ENCODE data around the gene PHF21B. TPM values are rescaled to one million over a fixed set of nuclear protein-coding genes. Genes with fewer than 3 reads are reported as not detected.

The PHF21B gene
- total RNA-seq, 1 donor from 2014 or later, result 0.07 TPM

GRCh38 chr22:44895296-44896055, 114.3 kb downstream of the PHF21B start:
- intact Hi-C loops (cut with micrococcal nuclease), result no loop called here
- no peaks in the 10 kb centered on the region for H3K36me3 Mint-ChIP-seq (ENCODE audit: low read depth)
- H3K4me3 Mint-ChIP-seq, result no peak overlapping the region
- DNase-seq, result no peak
- no peaks in the 10 kb centered on the region for H3K4me1 Mint-ChIP-seq
- no peaks in the 10 kb centered on the region for H3K9me3 Mint-ChIP-seq
- no peaks in the 10 kb centered on the region for H3K27me3 Mint-ChIP-seq
- no peak overlapping the region for H3K27ac Mint-ChIP-seq

DNA sequence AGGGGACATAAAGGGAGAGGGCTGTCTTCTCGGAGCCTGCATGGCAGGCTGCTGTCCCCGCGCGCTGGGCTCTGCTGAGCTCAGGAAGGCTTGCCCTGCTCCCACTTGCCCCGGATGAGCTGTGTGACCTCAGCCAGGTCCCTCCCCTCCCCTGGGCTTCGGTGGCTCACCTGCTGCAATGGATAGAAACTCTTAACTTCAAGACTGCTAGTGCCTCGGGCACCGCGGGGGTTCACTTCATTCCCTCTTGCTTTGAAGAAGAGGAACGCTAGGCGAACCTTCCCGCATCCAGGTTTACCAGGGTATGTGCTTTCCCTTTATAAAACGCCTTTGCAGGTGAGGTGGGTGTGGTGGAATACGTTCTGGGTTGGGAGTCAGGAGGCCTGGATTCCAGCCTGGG, 115.0 kb downstream of the PHF21B start:
- Mint-ChIP-seq H3K27ac (no peak overlapping the region), H3K4me1 (no peaks in the 10 kb centered on the region), H3K9me3 (no peaks in the 10 kb centered on the region), H3K36me3 (ENCODE audit: low read depth) (no peaks in the 10 kb centered on the region), H3K4me3 (no peak overlapping the region), H3K27me3 (no peaks in the 10 kb centered on the region)
- DNase-seq, result no peak
- intact Hi-C loops (cut with micrococcal nuclease), result no loop called here

DNA sequence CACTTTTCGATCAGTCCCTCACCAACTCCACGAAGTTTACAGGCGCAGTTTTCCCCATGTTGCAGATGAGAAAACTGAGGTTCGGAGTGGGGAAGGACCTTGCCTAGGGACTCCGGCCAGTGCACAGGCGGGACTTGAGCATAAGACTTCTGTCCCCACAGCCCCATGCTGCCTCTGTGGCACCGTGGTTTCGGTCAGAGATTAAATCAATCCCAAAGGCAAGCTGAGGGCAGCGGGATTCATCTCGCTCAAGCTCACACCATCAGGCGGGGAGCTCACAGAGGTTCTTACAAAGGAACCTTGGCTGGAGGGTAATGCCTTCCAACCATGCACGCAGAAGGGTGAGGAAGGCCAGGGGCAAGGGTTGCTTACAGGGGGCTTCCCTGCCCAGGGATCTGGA, 115.5 kb downstream of the PHF21B start:
- Mint-ChIP-seq H3K27ac (no peak overlapping the region), H3K4me1 (no peaks in the 10 kb centered on the region), H3K4me3 (no peak overlapping the region), H3K36me3 (ENCODE audit: low read depth) (no peaks in the 10 kb centered on the region), H3K9me3 (no peaks in the 10 kb centered on the region), H3K27me3 (no peaks in the 10 kb centered on the region)
- no peak for DNase-seq
- intact Hi-C loops (cut with micrococcal nuclease), result no loop called here

DNA sequence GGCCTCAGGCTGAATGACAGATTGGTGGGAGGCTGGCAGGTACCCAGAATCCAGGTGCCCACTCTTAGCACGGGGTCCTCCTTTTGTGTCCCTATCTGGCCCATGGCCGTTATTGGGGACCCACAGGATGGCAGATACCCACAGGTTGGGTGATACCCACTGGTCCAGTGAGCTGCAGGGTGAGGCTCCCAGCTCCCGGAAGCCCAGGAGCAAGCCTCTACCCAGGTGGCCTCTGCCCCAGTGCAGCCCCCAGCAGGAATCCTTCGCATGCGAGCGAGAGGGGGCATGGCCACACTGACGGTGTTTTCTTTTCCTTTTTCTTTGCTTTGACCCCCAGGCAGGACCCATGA, 116.1 kb downstream of the PHF21B start:
- intact Hi-C loops (cut with micrococcal nuclease), result no loop called here
- Mint-ChIP-seq H3K27ac (no peak overlapping the region), H3K36me3 (ENCODE audit: low read depth) (no peaks in the 10 kb centered on the region), H3K9me3 (no peaks in the 10 kb centered on the region), H3K4me3 (no peak overlapping the region), H3K27me3 (no peaks in the 10 kb centered on the region), H3K4me1 (no peaks in the 10 kb centered on the region)
- no peak for DNase-seq

GRCh38 chr22:44892803-44893730, 116.7 kb downstream of the PHF21B start:
- Mint-ChIP-seq H3K4me1 (no peaks in the 10 kb centered on the region), H3K4me3 (no peak overlapping the region), H3K9me3 (no peaks in the 10 kb centered on the region), H3K27ac (no peak overlapping the region), H3K27me3 (no peaks in the 10 kb centered on the region), H3K36me3 (ENCODE audit: low read depth) (no peaks in the 10 kb centered on the region)
- intact Hi-C loops (cut with micrococcal nuclease), result no loop called here
- DNase-seq, result no peak

DNA sequence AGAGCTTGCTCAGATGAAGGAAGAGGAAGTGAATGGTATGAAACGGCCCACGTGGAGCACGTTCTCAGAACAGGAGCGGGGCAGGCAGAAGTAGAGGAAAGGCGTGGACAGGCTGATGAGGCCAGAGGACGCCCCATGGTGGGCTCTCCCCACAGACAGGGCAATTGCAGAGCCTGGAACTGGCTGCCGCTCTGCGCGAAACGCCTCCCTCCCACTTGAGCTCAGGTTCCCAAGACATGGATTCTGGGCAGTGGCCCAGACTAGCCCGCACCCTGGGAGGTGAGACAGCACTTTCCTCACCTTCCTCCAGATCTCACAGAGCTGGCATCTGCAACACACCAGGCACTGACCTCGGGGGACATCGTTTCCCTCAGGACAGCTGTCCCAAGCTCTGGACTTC, 117.6 kb downstream of the PHF21B start:
- no peaks in the 10 kb centered on the region for H3K9me3 Mint-ChIP-seq
- H3K4me1 Mint-ChIP-seq, result no peaks in the 10 kb centered on the region
- H3K27me3 Mint-ChIP-seq, result no peaks in the 10 kb centered on the region
- no peaks in the 10 kb centered on the region for H3K36me3 Mint-ChIP-seq (ENCODE audit: low read depth)
- DNase-seq, result no peak
- intact Hi-C loops (cut with micrococcal nuclease), result no loop called here
- H3K27ac Mint-ChIP-seq, result no peak overlapping the region
- no peak overlapping the region for H3K4me3 Mint-ChIP-seq

- Mint-ChIP-seq H3K36me3 (ENCODE audit: low read depth) (no peaks in the 10 kb centered on the region), H3K27ac (no peak overlapping the region), H3K4me3 (no peak overlapping the region), H3K9me3 (no peaks in the 10 kb centered on the region), H3K27me3 (no peaks in the 10 kb centered on the region), H3K4me1 (no peaks in the 10 kb centered on the region)
- intact Hi-C loops (cut with micrococcal nuclease), result no loop called here
- no peak for DNase-seq
Measured at GRCh38 chr22:44891791-44892190, 118.0 kb downstream of the PHF21B start.

DNA sequence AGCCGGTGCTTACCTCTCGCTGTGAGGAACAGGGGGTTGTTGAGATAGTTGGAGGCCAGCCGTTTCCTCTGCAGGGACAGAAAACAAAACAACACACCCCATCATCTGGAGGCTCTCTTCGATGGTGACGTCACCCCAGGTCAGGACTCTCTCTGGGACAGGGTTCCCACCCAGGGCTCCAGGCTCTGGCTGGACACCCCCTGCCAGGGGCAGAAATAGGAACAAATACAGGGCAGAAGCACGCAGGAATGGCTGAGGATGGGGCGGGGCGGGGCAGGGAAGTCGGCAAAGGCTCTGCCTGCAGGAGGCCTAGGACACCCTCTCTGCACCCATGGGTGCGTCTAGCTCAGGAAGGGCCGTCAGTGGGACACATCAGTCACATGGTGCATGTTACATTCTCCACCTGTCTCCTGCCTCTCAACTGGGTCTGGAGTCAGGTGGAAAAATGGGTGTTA, 118.5 kb downstream of the PHF21B start:
- intact Hi-C loops (cut with micrococcal nuclease), result no loop called here
- no peak for DNase-seq
- no peaks in the 10 kb centered on the region for H3K36me3 Mint-ChIP-seq (ENCODE audit: low read depth)

DNA sequence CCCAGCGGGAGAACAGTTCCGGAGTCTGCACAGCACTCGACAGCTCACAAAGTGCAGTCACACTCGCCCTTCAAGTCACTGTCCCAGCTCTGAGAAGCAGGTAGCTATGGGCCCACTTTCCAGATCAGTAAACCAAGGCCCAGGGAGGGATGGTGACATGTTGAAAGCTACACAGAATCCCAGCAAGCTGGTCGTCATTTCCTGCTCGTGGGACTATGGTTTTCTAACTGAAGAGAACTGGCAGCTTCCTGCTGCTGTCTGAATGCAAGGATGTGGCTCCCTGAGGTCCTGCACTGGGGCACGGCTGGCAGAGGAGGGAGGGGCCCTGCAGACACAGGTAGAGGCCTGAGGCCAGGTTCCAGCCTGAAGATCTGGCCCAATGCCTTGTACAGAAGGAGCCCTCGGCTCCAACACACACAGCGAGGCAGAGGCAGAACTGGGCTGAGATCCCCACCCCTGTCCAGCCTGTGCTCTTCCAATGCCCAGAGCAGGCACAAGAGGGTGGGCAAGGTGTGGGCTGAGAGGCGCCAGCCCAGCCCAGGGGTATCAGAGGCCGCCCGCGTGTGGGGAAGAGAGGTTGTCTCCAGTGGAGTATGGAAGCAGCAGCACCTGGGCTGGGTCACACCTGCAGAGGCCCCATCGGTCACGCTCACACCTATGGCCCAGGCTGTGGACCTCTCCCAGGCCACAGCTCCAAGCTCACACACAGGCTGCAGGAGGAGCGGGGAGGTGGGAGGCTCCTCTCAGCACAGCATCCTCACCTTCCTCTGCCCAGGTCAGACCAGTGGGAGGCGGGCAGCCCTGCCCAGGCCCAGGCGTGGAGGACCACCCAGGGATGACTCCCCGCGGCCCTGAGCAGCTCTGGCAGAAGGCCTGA, 119.2 kb downstream of the PHF21B start:
- H3K4me3 Mint-ChIP-seq, result no peak overlapping the region
- no peaks in the 10 kb centered on the region for H3K36me3 Mint-ChIP-seq (ENCODE audit: low read depth)
- H3K27me3 Mint-ChIP-seq, result no peaks in the 10 kb centered on the region
- intact Hi-C loops (cut with micrococcal nuclease), result no loop called here
- no peaks in the 10 kb centered on the region for H3K9me3 Mint-ChIP-seq
- no peak for DNase-seq
- H3K4me1 Mint-ChIP-seq, result no peaks in the 10 kb centered on the region
- H3K27ac Mint-ChIP-seq, result no peak overlapping the region

More for the DNA sequence above, 118.5 kb downstream of the PHF21B start:
- no peaks in the 10 kb centered on the region for H3K9me3 Mint-ChIP-seq
- no peak overlapping the region for H3K4me3 Mint-ChIP-seq
- H3K4me1 Mint-ChIP-seq, result no peaks in the 10 kb centered on the region
- no peak overlapping the region for H3K27ac Mint-ChIP-seq
- no peaks in the 10 kb centered on the region for H3K27me3 Mint-ChIP-seq

DNA sequence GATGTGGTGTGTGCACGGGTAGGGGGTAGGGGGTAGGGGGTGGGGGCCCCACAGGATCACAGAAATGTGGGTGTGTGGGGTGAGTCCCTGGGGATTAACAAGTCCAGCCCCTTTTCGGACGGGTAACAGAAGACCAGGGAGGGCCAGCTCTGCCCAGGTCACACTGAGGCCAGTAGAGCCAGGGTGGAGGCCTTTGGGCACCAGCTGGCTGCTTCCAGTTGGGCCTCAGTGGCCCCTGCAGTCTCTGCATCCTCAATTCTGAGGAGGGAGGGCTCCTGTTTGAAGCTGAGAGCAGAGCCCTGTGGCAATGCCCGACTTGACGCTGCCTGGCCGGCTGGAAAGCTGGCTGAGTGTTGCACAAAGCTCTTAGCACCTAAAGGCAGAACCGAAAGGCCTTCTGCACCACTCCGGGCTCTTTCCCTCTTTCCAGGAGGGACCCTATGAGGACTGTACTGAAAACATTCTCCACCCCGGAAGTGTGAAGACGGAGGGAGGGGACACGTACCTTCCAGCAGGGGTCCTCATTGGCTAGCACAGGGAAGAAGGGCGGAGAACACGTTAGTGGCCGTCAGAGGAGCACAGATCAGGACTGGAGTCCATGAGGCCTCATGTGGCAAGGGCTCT, 120.4 kb downstream of the PHF21B start:
- Mint-ChIP-seq H3K27ac (no peak overlapping the region), H3K9me3 (no peaks in the 10 kb centered on the region), H3K4me3 (no peak overlapping the region), H3K27me3 (no peaks in the 10 kb centered on the region), H3K4me1 (no peaks in the 10 kb centered on the region), H3K36me3 (ENCODE audit: low read depth) (no peaks in the 10 kb centered on the region)
- intact Hi-C loops (cut with micrococcal nuclease), result no loop called here
- no peak for DNase-seq

DNA sequence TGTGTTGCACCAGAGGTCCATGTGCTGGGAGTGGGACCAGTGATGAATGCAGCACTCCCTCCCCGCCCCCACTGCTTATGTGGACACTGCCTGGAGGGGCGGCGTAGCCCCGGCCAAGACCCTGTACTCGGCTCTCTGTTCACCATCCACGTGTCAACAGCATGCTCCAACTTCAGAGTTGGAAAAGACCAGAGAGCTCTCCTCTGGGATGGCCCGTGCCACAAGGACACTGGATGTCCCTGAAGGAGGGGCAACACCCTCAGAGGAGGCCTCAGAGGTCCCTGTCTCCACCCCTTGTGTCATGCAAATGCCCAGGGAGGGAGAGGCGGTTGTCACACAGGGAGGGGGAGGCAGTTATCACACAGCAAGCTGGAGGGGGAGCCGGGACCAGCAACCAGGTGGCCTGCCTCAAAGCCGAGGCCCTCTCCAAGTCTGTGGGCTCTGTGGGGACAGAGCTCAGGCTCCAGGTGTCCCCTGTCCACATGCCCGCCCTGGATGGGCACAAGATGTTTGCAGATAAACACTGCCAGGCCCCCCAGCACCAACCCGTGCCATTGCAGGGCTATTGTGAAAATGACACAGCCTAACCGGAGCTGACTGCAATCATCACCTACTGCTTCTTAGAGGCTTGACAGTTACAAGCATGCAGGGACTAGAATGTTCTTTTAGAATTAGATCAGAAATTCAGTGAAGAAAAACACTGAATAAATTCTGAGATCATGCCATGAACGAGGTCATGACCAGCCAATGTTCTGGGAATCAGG, 121.1 kb downstream of the PHF21B start:
- intact Hi-C loops (cut with micrococcal nuclease), result no loop called here
- no peaks in the 10 kb centered on the region for H3K4me1 Mint-ChIP-seq
- no peaks in the 10 kb centered on the region for H3K27me3 Mint-ChIP-seq

DNA sequence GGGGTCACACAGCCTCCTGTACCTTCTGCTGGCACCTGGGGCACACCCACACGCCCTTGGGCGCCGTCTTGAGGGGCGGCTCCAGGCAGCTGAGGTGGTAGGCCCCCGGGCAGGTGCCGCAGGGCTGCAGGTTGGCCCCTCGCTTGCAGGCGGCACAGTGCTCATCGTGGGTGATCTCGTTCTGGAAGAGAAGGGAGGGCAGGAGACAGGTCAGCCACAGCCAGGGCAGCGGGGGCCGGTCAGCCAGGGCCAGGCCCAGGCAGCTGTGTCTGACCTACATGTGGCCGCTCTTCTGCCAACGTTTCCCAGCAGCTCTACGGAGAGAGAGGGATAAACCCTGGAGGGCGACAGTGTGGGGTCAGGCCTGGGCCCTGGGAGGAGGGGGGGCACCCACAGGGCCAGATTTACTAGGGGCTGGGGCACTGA, 121.9 kb downstream of the PHF21B start:
- H3K4me1 Mint-ChIP-seq, result no peaks in the 10 kb centered on the region

More for the DNA sequence above, 121.1 kb downstream of the PHF21B start:
- H3K4me3 Mint-ChIP-seq, result no peak overlapping the region
- DNase-seq, result no peak
- no peaks in the 10 kb centered on the region for H3K36me3 Mint-ChIP-seq (ENCODE audit: low read depth)
- H3K9me3 Mint-ChIP-seq, result no peaks in the 10 kb centered on the region
- H3K27ac Mint-ChIP-seq, result no peak overlapping the region

More for the DNA sequence above, 121.9 kb downstream of the PHF21B start:
- Mint-ChIP-seq H3K4me3 (no peak overlapping the region), H3K27ac (no peak overlapping the region), H3K27me3 (no peaks in the 10 kb centered on the region), H3K9me3 (no peaks in the 10 kb centered on the region), H3K36me3 (ENCODE audit: low read depth) (no peaks in the 10 kb centered on the region)
- intact Hi-C loops (cut with micrococcal nuclease), result no loop called here
- DNase-seq, result no peak

Data from activated CD4-positive, alpha-beta T cell treated with anti-CD3 and anti-CD28 coated beads, Interleukin-2, amount 10 ng/mL, durations not matched to agents 24 days and 14 days (primary cell).